ENCODE results near the gene GNAO1. TPM values are rescaled to one million over a fixed set of nuclear protein-coding genes. Genes with fewer than 3 reads are reported as not detected.
A peak's percentile ranks its signal among the peaks of the same experiment; 100 is the strongest.

GNAO1 gene
- total and polyA plus RNA-seq, 2 of the 13 experiments (the other 11 are each of a cell fraction or from before 2014, with no cell fraction given): not detected

DNA sequence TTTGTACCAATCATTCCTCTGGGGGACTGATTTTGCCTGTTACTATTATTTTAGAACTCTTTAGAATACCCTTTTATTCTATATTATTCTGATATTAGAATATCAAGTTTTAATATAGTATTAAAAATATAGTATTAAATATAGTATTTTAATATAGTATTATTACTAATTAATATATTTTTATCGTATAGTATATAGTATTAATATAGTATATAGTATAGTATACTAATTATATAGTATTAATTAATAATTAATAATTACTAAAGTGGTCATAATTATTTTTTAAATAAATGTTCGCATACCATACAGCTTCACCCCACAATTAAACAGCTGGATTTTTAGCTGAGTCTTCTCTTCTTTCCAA, 73.3 kb downstream of the GNAO1 start:
- ATAC-seq (no peak), FAIRE-seq (no peak), DNase-seq (ENCODE audit: low spot score) (no peak)
- Histone ChIP-seq H3K4me2 (ENCODE audit: low read depth, low read length) (peak overlapping the region; percentile 66; the same call in 1 of the 2 replicates), H3K36me3 (replicated peaks in 1 of 2; ENCODE audit: control insufficient read depth in 1 of 2, insufficient read depth in 2 of 2, low read length in 2 of 2) (no peaks in the 10 kb centered on the region), H3K27ac (ENCODE audit: extremely low read length, insufficient read depth, low read length) (no peak overlapping the region), H3K9me3 (ENCODE audit: low read length) (no peaks in the 10 kb centered on the region), H3K79me2 (ENCODE audit: insufficient read depth, low read length) (no peaks in the 10 kb centered on the region), H4K20me1 (ENCODE audit: insufficient read depth, low read length) (no peaks in the 10 kb centered on the region), H3K9ac (ENCODE audit: insufficient read depth, low read depth, low read length) (no peak overlapping the region), H3K4me3 (replicated peaks in 1 of 3; ENCODE audit: insufficient read depth in 1 of 3, low read depth in 2 of 3, low read length in 3 of 3) (peak overlapping the region in 2 of 3 experiments; percentile 5 to 53; a peak in 3 of 6 replicates), H3K27me3 (ENCODE audit: control insufficient read depth in 1 of 2, insufficient read depth in 2 of 2, low read length in 2 of 2) (peaks cover 4 to 19% of the 10 kb centered on the region in 2 experiments; a peak in 4 of 5 replicates), H2AFZ (ENCODE audit: low read length) (no peak overlapping the region), H3K4me1 (ENCODE audit: insufficient read depth, low read length) (peaks cover 35% of the 10 kb centered on the region)
- ChIA-PET POLR2A (no interaction called here), CTCF (ENCODE audit: low intra/inter-chr PET ratio, low total read pairs) (no interaction called here)
- intact Hi-C loops (cut with micrococcal nuclease; ENCODE audit: unreplicated experiment): no loop called here
- BruUV-seq (replicated peaks): no TSS peak
- under 1% methylated on average over 2 of the region's 2 CpGs for WGBS (ENCODE audit: low lambda C conversion rate)
- in situ Hi-C loops (cut with HindIII; ENCODE audit: extremely low pct_ligation_motif_present, low pct_unique_long_range_greater_than_20kb): no loop called here
- no peak for TF ChIP-seq ZNF615 (CRISPR knock-in tag; IDR thresholded peaks at IDR 0.05; ENCODE audit: borderline replicate concordance)
- no peak for TF ChIP-seq ZFP36L1 (CRISPR knock-in tag; IDR thresholded peaks at IDR 0.05)
- TF ChIP-seq, protein P1, sequence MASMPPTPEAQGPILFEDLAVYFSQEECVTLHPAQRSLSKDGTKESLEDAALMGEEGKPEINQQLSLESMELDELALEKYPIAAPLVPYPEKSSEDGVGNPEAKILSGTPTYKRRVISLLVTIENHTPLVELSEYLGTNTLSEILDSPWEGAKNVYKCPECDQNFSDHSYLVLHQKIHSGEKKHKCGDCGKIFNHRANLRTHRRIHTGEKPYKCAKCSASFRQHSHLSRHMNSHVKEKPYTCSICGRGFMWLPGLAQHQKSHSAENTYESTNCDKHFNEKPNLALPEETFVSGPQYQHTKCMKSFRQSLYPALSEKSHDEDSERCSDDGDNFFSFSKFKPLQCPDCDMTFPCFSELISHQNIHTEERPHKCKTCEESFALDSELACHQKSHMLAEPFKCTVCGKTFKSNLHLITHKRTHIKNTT (CRISPR knock-in tag; IDR thresholded peaks at IDR 0.05): no peak
- TF ChIP-seq, protein P2, sequence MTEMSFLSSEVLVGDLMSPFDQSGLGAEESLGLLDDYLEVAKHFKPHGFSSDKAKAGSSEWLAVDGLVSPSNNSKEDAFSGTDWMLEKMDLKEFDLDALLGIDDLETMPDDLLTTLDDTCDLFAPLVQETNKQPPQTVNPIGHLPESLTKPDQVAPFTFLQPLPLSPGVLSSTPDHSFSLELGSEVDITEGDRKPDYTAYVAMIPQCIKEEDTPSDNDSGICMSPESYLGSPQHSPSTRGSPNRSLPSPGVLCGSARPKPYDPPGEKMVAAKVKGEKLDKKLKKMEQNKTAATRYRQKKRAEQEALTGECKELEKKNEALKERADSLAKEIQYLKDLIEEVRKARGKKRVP (CRISPR knock-in tag; IDR thresholded peaks at IDR 0.05): no peak
- TF ChIP-seq ZNF484 (CRISPR knock-in tag; IDR thresholded peaks at IDR 0.05; ENCODE audit: borderline replicate concordance, low read depth): no peak
- TF ChIP-seq, protein P3, sequence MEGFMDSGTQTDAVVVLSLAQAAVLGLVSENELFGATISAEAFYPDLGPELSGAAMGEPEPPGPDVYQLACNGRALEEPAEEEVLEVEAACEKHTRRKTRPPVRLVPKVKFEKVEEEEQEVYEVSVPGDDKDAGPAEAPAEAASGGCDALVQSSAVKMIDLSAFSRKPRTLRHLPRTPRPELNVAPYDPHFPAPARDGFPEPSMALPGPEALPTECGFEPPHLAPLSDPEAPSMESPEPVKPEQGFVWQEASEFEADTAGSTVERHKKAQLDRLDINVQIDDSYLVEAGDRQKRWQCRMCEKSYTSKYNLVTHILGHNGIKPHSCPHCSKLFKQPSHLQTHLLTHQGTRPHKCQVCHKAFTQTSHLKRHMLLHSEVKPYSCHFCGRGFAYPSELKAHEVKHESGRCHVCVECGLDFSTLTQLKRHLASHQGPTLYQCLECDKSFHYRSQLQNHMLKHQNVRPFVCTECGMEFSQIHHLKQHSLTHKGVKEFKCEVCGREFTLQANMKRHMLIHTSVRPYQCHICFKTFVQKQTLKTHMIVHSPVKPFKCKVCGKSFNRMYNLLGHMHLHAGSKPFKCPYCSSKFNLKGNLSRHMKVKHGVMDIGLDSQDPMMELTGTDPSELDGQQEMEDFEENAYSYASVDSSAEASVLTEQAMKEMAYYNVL (CRISPR knock-in tag; IDR thresholded peaks at IDR 0.05; ENCODE audit: borderline replicate concordance): no peak
- TF ChIP-seq, protein P4, sequence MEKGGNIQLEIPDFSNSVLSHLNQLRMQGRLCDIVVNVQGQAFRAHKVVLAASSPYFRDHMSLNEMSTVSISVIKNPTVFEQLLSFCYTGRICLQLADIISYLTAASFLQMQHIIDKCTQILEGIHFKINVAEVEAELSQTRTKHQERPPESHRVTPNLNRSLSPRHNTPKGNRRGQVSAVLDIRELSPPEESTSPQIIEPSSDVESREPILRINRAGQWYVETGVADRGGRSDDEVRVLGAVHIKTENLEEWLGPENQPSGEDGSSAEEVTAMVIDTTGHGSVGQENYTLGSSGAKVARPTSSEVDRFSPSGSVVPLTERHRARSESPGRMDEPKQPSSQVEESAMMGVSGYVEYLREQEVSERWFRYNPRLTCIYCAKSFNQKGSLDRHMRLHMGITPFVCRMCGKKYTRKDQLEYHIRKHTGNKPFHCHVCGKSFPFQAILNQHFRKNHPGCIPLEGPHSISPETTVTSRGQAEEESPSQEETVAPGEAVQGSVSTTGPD (CRISPR knock-in tag; IDR thresholded peaks at IDR 0.05): no peak
- no peak for TF ChIP-seq MTF2 (CRISPR knock-in tag; IDR thresholded peaks at IDR 0.05; ENCODE audit: borderline replicate concordance)
- no peak for TF ChIP-seq KLF6 (CRISPR knock-in tag; IDR thresholded peaks at IDR 0.05)
- no peak for TF ChIP-seq ZNF724P (CRISPR knock-in tag; IDR thresholded peaks at IDR 0.05; ENCODE audit: borderline replicate concordance)
- TF ChIP-seq SMC3 (IDR thresholded peaks at IDR 0.05; ENCODE audit: low read length): no peak
- no peak for TF ChIP-seq ZSCAN22 (CRISPR knock-in tag; IDR thresholded peaks at IDR 0.05)
- TF ChIP-seq, protein P5, sequence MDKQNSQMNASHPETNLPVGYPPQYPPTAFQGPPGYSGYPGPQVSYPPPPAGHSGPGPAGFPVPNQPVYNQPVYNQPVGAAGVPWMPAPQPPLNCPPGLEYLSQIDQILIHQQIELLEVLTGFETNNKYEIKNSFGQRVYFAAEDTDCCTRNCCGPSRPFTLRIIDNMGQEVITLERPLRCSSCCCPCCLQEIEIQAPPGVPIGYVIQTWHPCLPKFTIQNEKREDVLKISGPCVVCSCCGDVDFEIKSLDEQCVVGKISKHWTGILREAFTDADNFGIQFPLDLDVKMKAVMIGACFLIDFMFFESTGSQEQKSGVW (CRISPR knock-in tag; IDR thresholded peaks at IDR 0.05; ENCODE audit: borderline replicate concordance): no peak
- no peak for TF ChIP-seq ZNF572 (CRISPR knock-in tag; IDR thresholded peaks at IDR 0.05)
- no peak for TF ChIP-seq RELA (CRISPR knock-in tag; IDR thresholded peaks at IDR 0.05)
- TF ChIP-seq SPEN (CRISPR knock-in tag; IDR thresholded peaks at IDR 0.05; ENCODE audit: low read depth): no peak
- TF ChIP-seq NPAS2 (CRISPR knock-in tag; IDR thresholded peaks at IDR 0.05; ENCODE audit: borderline replicate concordance): no peak
- TF ChIP-seq, protein P6, sequence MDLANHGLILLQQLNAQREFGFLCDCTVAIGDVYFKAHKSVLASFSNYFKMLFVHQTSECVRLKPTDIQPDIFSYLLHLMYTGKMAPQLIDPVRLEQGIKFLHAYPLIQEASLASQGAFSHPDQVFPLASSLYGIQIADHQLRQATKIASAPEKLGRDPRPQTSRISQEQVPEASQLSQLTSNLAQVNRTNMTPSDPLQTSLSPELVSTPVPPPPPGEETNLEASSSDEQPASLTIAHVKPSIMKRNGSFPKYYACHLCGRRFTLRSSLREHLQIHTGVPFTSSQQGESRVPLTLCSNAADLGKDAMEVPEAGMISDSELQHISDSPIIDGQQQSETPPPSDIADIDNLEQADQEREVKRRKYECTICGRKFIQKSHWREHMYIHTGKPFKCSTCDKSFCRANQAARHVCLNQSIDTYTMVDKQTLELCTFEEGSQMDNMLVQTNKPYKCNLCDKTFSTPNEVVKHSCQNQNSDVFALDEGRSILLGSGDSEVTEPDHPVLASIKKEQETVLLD (CRISPR knock-in tag; IDR thresholded peaks at IDR 0.05; ENCODE audit: low read depth): no peak

All from HepG2 (cell line).